Measurements from ENCODE around the gene USP5.

The USP5 gene

DNA sequence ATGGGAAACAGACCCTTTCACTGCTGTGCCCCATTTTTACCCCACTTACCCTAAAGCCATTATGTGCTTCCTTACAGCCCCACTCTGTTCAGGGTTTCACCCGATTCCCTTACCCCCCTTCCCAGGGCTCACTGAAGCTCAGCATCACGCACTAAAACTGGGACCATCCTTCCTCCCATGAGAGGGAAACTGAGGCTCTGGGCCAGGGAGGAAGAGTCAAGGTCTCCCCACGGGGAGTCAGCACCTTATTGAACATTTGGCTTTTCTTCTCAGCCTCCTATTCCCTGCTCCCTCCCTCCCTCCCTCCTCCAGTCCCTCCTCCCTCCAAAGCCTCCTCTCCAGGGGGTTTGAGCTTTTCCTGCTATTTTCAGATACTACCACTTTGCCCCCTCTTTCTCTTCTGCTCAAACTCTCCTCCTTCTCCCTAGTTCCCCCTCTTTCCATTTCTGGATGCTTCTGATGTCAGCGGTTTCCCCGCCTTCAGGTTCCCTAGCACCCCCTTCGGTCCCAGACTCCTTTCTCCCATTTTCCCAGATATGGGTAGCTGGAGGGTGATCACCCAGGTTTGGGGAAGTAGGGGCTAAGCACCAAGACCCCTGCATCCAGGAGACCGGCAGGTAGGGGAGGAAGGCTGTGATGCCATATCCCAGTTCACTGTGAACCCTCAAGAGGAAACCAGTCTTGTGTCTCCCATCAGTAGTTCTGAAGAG lies 29.4 kb upstream of the USP5 start:
- Mint-ChIP-seq H3K27ac (no peak overlapping the region), H3K4me3 (no peak overlapping the region), H3K9me3 (no peaks in the 10 kb centered on the region), H3K4me1 (peaks cover 20% of the 10 kb centered on the region), H3K36me3 (ENCODE audit: low read depth) (peaks cover 2% of the 10 kb centered on the region), H3K27me3 (peaks cover 59% of the 10 kb centered on the region)
- DNase-seq (no peak), ATAC-seq (no peak)

DNA sequence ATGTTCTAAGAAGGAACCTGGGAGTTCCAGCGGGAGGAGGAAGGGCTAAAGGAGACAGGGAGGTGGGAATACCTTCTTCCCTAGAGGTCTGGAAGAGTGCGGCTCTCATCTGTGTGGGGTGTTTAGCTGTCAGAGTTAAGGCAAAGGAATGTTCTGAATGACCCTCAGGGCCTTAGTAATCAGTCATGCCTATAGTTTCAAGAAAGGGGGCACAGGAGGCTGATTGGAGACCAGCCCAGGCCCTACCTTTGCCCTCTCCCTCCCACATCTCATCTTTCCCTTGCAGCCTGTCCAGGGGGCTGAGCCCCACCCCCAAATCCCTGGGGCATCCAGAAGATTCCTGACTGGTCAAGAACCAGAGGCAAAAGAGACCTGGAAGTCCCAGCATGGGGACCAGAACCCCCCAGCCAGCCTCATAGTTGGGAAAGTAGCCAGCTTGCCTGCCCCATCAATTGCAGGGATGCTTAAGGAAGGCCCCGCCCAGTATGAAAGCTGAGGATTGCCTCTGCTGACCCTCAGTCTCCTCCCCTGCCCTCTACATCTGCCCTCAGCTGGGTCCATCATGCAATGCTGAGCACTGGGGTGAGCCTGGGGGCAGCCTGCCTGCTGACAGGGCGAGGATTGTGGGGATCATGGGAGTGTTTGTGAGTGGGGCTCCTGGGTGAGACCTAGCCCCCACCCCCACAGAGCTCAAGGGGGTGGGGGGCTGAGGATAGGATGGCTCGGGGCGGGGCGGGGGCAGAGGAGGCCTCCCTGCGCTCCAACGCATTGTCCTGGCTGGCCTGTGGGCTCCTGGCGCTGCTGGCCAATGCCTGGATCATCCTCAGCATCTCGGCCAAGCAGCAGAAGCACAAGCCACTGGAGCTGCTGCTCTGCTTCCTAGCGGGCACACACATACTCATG lies 28.5 kb upstream of the USP5 start:
- ATAC-seq: no peak
- H3K27ac Mint-ChIP-seq: no peak overlapping the region
- no peaks in the 10 kb centered on the region for H3K36me3 Mint-ChIP-seq (ENCODE audit: low read depth)
- H3K4me3 Mint-ChIP-seq: no peak overlapping the region
- no peak for DNase-seq
- no peaks in the 10 kb centered on the region for H3K9me3 Mint-ChIP-seq
- peaks cover 62% of the 10 kb centered on the region for H3K27me3 Mint-ChIP-seq
- H3K4me1 Mint-ChIP-seq: peaks cover 24% of the 10 kb centered on the region

DNA sequence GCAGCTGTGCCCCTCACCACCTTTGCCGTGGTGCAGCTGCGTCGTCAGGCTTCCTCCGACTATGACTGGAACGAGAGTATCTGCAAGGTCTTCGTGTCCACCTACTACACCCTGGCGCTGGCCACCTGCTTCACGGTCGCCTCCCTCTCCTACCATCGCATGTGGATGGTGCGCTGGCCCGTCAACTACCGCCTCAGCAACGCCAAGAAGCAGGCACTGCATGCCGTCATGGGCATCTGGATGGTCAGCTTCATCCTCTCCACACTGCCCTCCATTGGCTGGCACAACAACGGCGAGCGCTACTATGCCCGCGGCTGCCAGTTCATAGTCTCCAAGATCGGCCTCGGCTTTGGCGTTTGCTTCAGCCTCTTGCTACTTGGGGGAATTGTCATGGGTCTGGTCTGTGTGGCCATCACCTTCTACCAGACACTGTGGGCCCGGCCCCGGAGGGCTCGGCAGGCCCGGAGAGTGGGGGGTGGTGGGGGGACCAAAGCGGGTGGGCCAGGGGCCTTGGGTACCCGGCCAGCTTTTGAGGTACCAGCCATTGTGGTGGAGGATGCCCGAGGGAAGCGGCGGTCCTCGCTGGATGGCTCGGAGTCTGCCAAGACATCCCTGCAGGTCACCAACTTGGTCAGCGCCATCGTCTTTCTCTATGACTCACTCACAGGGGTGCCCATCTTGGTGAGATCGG lies 27.7 kb upstream of the USP5 start:
- Mint-ChIP-seq H3K36me3 (ENCODE audit: low read depth) (no peaks in the 10 kb centered on the region), H3K9me3 (no peaks in the 10 kb centered on the region), H3K4me3 (no peak overlapping the region), H3K27ac (no peak overlapping the region), H3K27me3 (peaks cover 67% of the 10 kb centered on the region), H3K4me1 (peaks cover 28% of the 10 kb centered on the region)
- no peak for ATAC-seq
- DNase-seq: no peak

DNA sequence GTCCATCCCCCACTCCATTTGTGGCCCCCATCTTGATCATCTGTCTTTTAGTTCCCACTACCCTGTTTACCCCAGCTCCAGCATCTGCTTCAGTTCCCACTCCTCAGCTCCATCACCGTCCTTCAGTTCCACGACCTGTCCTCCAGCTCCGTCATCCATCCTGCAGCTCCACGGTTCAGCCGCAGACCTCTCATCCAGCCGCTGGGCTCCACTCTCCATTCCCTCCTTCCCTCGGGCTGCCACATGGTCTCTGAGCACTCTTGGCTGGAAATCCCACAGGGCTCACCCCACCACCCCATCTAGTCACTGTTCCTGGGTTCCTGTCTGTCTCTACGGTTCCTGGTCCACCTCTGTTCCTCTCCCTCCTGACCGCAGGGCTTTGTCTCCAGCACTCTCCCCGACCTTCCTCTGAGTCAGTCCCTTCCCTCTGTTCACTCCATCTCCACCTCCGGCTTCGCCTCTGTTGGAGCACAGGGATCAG lies 27.0 kb upstream of the USP5 start:
- no peaks in the 10 kb centered on the region for H3K9me3 Mint-ChIP-seq
- DNase-seq (no peak), ATAC-seq (no peak)
- H3K27me3 Mint-ChIP-seq: peaks cover 70% of the 10 kb centered on the region
- H3K36me3 Mint-ChIP-seq (ENCODE audit: low read depth): no peaks in the 10 kb centered on the region
- H3K4me1 Mint-ChIP-seq: peaks cover 30% of the 10 kb centered on the region
- H3K4me3 Mint-ChIP-seq: no peak overlapping the region
- no peak overlapping the region for H3K27ac Mint-ChIP-seq

DNA sequence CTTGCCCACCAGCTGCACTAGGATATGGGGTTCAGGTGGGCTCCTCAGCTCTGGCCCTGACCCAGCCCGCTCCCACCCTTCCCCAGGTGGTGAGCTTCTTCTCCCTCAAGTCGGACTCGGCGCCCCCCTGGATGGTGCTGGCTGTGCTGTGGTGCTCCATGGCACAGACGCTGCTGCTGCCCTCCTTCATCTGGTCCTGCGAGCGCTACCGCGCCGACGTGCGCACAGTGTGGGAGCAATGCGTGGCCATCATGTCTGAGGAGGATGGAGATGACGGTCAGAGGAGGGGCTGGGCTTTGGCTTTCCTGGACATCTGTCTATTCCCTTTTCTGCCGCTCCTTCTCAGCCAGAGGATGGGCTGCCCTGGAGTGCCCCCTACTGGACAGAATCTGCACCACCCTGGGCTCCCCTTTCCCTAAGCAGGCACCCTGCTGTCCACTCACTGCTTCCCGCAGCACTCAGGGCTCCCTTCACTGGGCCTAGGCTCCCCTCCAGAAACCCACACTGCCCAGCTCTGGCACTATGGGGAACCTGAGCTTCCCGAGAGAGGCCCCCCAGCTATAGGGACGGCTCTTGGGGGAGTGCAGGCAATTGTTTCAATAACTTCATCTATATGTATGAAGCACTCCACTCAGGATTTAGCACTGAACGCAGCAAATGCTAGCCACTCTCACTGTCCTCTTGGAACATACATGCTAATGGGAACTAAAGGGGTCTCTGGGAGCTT lies 26.4 kb upstream of the USP5 start:
- H3K4me3 Mint-ChIP-seq: no peak overlapping the region
- no peak overlapping the region for H3K27ac Mint-ChIP-seq
- H3K27me3 Mint-ChIP-seq: peaks cover 72% of the 10 kb centered on the region

DNA sequence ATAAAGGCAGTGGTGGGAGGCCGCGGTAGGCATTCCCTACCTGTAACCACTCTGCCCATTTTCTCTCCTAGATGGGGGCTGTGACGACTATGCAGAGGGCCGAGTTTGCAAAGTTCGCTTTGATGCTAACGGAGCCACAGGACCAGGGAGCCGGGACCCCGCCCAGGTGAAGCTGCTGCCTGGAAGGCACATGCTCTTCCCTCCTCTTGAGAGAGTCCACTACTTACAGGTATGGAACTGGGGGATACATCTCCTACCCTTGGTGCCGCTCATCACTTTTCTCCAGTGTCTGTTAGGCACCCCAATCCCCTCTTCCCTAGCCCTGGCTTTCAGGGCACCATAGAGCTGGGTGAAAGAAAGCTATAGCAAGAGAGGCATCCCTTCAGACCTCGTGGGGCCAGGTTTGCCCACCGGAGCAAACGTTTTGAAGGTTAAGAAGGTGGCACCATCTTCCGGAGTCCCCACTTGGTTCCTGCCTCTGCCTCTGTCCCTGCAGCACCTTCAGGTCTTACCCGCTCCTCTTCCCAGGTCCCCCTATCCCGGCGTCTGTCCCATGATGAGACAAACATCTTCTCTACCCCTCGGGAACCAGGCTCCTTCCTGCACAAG lies 25.7 kb upstream of the USP5 start:
- ATAC-seq (no peak), DNase-seq (no peak)
- peaks cover 24% of the 10 kb centered on the region for H3K4me1 Mint-ChIP-seq
- no peak overlapping the region for H3K27ac Mint-ChIP-seq
- H3K4me3 Mint-ChIP-seq: no peak overlapping the region
- no peaks in the 10 kb centered on the region for H3K9me3 Mint-ChIP-seq
- no peaks in the 10 kb centered on the region for H3K36me3 Mint-ChIP-seq (ENCODE audit: low read depth)
- peaks cover 71% of the 10 kb centered on the region for H3K27me3 Mint-ChIP-seq

More for the DNA sequence above, 26.4 kb upstream of the USP5 start:
- H3K4me1 Mint-ChIP-seq: peaks cover 30% of the 10 kb centered on the region
- no peaks in the 10 kb centered on the region for H3K36me3 Mint-ChIP-seq (ENCODE audit: low read depth)
- peak; percentile 89 for DNase-seq
- ATAC-seq: peak; percentile 69
- H3K9me3 Mint-ChIP-seq: no peaks in the 10 kb centered on the region

DNA sequence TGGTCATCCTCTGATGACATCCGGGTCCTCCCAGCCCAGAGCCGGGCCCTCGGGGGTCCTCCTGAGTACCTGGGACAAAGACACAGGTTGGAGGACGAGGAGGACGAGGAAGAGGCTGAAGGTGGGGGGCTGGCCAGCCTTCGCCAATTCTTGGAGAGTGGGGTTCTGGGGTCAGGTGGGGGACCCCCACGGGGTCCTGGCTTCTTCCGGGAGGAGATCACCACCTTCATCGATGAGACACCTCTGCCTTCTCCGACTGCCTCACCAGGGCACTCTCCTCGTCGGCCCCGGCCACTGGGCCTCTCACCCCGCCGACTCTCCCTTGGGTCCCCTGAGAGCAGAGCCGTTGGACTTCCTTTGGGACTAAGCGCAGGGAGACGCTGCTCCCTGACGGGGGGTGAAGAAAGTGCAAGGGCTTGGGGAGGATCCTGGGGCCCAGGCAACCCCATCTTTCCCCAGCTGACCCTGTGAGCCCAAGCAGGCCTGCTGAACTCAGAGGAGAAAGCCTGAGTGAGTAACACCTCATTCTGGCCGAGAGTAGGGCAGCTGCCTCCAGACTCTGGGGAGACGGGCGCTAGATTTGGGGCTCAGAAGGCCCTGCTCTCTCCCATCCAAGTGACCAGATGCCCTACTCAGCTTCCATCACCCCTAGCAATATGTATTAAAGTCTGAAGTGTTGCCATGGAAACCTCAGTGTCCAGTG lies 25.1 kb upstream of the USP5 start:
- peak overlapping the region; percentile 53 for H3K4me3 Mint-ChIP-seq
- no peaks in the 10 kb centered on the region for H3K9me3 Mint-ChIP-seq
- H3K4me1 Mint-ChIP-seq: peaks cover 23% of the 10 kb centered on the region
- peaks cover 69% of the 10 kb centered on the region for H3K27me3 Mint-ChIP-seq
- peak overlapping the region; percentile 64 for H3K27ac Mint-ChIP-seq
- H3K36me3 Mint-ChIP-seq (ENCODE audit: low read depth): no peaks in the 10 kb centered on the region
- DNase-seq (no peak), ATAC-seq (no peak)

DNA sequence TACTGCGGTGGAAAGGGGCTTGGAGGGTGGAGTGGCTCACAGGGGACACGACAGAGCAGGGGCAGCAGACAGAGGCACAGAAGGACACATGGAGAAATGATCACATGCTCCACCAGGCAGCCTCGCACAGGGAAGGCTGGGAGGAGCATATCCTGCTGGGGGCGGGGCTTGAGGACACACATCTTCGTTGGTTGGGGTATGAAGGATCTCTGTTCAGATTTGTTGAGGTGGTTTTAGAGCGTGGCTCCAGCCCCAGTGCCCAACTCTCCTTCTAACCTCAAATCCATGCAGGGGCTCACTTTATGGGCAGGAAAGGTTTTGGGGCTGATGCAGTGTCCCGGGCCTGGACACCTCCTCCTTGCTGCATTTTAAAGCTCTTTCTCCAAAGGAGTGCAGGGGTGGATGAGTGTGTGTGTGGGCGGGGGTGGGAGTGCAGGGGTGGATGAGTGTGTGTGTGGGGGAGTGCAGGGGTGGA lies 24.5 kb upstream of the USP5 start:
- H3K27ac Mint-ChIP-seq: peak overlapping the region; percentile 64
- no peaks in the 10 kb centered on the region for H3K36me3 Mint-ChIP-seq (ENCODE audit: low read depth)
- peaks cover 17% of the 10 kb centered on the region for H3K4me1 Mint-ChIP-seq
- DNase-seq: peak; percentile 69
- H3K4me3 Mint-ChIP-seq: peak overlapping the region; percentile 53
- H3K27me3 Mint-ChIP-seq: peaks cover 64% of the 10 kb centered on the region
- no peak for ATAC-seq
- no peaks in the 10 kb centered on the region for H3K9me3 Mint-ChIP-seq

DNA sequence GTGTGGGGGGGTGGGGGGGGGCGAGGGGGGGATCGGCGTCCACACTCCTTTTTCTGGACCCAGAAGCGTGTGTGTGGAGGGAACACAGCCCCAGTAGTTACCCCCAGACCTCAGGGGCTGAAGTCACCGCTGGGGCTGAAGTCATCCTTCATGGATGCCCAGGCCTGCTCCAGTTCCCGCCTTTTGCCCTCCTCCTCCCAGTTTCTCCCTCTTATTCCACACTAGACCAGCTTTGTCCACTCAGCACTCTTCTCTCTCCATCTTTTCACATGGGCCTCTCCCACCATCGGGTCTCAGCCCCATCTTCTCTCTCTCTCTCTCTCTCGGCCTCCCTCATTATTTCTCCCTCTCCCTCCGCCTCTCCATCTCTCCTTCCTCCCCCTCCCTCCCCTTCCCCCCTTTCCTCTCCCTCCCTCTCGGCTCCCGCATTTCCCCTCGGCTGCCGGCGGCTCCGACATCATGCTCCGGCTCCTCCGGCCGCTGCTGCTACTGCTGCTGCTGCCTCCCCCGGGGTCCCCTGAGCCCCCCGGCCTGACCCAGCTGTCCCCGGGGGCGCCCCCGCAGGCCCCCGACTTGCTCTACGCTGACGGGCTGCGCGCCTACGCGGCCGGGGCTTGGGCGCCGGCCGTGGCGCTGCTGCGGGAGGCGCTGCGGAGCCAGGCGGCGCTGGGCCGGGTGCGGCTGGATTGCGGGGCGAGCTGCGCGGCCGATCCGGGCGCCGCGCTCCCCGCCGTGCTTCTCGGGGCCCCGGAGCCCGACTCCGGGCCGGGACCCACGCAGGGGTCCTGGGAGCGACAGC lies 23.8 kb upstream of the USP5 start, which contains the start of gene P3H3:
Gene P3H3 (plus strand): TSS at position 426 of the 799 bp plus-strand sequence. CDS start 34 bp downstream, at position 460.
- Mint-ChIP-seq H3K36me3 (ENCODE audit: low read depth) (no peaks in the 10 kb centered on the region), H3K4me1 (peaks cover 17% of the 10 kb centered on the region), H3K4me3 (peak within 1 kb of the TSS; percentile 67), H3K27ac (peak within 1 kb of the TSS; percentile 64), H3K27me3 (peaks cover 57% of the 10 kb centered on the region), H3K9me3 (no peaks in the 10 kb centered on the region)
- no peak for DNase-seq
- ATAC-seq: peak; percentile 18

DNA sequence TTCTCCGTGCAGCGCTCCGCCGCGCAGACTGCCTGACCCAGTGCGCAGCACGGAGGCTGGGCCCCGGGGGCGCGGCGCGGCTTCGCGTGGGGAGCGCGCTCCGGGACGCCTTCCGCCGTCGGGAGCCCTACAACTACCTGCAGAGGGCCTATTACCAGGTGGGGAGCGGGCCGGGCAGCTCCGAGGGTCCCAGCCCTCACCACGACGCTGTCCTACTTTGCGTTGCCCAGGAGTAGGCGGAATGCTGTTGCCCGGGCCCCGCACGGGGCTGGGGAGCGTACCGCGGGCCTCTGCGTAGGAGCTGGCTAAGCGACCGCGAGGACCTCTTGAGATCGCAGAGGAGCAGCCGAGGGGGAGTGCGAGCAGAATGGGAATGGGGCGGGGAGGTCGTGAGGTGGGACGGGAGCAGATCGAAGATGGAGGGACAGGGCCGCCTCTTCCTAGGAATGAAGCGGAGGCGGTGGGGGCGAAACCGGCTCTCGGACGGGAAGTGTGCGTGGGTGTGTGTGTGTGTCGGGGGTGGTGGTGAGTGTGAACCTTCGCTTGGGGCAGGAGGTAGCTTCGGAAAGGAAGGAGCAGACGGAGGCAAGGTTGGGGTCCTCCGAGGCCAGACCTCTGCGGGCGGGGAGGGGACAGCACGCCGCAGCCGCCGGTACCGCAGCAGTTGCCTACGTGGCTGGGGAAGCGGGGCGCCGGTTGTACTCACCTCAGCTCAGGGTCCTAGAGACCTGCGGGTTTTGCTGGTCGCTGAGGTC lies 23.0 kb upstream of the USP5 start:
- H3K9me3 Mint-ChIP-seq: no peaks in the 10 kb centered on the region
- H3K4me1 Mint-ChIP-seq: peaks cover 17% of the 10 kb centered on the region
- H3K27me3 Mint-ChIP-seq: peaks cover 51% of the 10 kb centered on the region
- peak overlapping the region; percentile 56 for H3K27ac Mint-ChIP-seq
- peak; percentile 34 for DNase-seq
- peak overlapping the region; percentile 67 for H3K4me3 Mint-ChIP-seq
- peak; percentile 47 for ATAC-seq
- H3K36me3 Mint-ChIP-seq (ENCODE audit: low read depth): no peaks in the 10 kb centered on the region

DNA sequence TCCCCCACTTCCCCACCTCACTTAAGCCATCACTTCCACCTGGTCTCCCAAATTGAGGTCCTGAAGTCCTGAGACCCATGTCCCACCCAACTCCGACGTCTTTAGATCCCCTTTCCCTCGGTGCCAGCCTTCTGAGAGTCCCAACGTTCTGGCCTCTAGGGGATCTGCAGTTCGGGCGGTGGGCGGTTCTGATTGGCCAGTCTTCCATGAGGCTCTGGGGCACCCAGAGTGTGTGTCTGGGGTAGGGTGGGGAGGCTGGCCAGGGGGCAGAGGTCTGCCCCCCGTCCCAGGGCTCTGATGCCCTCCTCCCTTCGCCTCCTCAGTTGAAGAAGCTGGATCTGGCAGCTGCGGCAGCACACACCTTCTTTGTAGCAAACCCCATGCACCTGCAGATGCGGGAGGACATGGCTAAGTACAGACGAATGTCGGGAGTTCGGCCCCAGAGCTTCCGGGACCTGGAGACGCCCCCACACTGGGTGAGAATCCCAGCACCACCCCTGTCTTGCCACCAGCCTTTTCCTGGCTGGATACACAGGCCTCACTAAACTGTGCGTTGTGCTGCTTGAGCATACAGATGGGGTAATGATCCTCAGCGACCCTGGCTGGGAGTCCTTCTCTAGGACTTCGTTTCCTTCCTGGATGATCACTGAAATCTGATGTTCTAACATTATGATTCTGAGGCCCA lies 22.3 kb upstream of the USP5 start:
- Mint-ChIP-seq H3K27ac (no peak overlapping the region), H3K27me3 (peaks cover 46% of the 10 kb centered on the region), H3K9me3 (no peaks in the 10 kb centered on the region), H3K4me1 (peaks cover 20% of the 10 kb centered on the region), H3K4me3 (peak overlapping the region; percentile 67), H3K36me3 (ENCODE audit: low read depth) (no peaks in the 10 kb centered on the region)
- ATAC-seq: no peak
- no peak for DNase-seq

All from activated naive CD8-positive, alpha-beta T cell treated with anti-CD3 and anti-CD28 coated beads, Interleukin-2, amount 50 U/mL, for 24 hours (primary cell).